Activated T-helper 2 cell treated with anti-CD3 and anti-CD28 coated beads, Interferon-gamma antibody, Interleukin-2, Interleukin-4, amounts not matched to agents 10 μg/mL and 5 μg/mL and 100 μg/mL, durations not matched to agents 14 hours and 24 hours and 36 hours (primary cell): ENCODE data around the gene TSFM. TPM values are rescaled to one million over a fixed set of nuclear protein-coding genes. Genes with fewer than 3 reads are reported as not detected.
"Not testable (repeated sequence)": the region's sequence is repeated elsewhere in the genome, so short reads cannot be mapped to it uniquely, and the experiment has no call there.

Experiments
- DNase-seq: peaks from one replicate; pipeline ENCODE4 v3.0.0; 2021; ENCODE audit warnings: low spot score
- H3K27ac Mint-ChIP-seq: one replicate; pipeline ENCODE4 v1.8.0; 2021; ENCODE audit warnings: mixed read lengths
- H3K27me3 Mint-ChIP-seq: one replicate; pipeline ENCODE4 v1.8.0; 2021; ENCODE audit warnings: low read depth, mixed read lengths
- H3K36me3 Mint-ChIP-seq: one replicate; pipeline ENCODE4 v1.8.0; 2021; ENCODE audit warnings: low read depth, mixed read lengths
- H3K4me1 Mint-ChIP-seq: one replicate; pipeline ENCODE4 v1.8.0; 2021; ENCODE audit warnings: low read depth, mixed read lengths
- H3K4me3 Mint-ChIP-seq: one replicate; pipeline ENCODE4 v1.8.0; 2021; ENCODE audit warnings: low read depth, mild to moderate bottlenecking, moderate library complexity, mixed read lengths
- H3K9me3 Mint-ChIP-seq: one replicate; pipeline ENCODE4 v1.8.0; 2021; ENCODE audit warnings: mixed read lengths
- intact Hi-C: fragments of 100-400 bp; cut with micrococcal nuclease; formaldehyde crosslinking; loops from one replicate; pipeline ENCODE4 v1.15.1; 2023
- total RNA-seq: library from RNA; stranded (reverse); gene quantifications from 2 replicates; pipeline ENCODE4 v1.2.3, GENCODE V29; 2022

The TSFM gene
- total RNA-seq, 1 donor from 2014 or later = 52.7 TPM

- Mint-ChIP-seq H3K4me3 (peak overlapping the region; percentile 97), H3K4me1 (peaks cover 16% of the 10 kb centered on the region), H3K36me3 (peaks cover 39% of the 10 kb centered on the region), H3K27me3 (peaks cover 5% of the 10 kb centered on the region), H3K9me3 (no peaks in the 10 kb centered on the region), H3K27ac (peak overlapping the region; percentile 70)
- intact Hi-C loops = no loop called here
- no peak for DNase-seq
Measured at GRCh38 chr12:57770734-57771133, 11.9 kb upstream of the TSFM start.

GRCh38 chr12:57771236-57771872 lies 11.2 kb upstream of the TSFM start:
- intact Hi-C loops = no loop called here
- peak overlapping the region; percentile 97 for H3K4me3 Mint-ChIP-seq
- peaks cover 3% of the 10 kb centered on the region for H3K27me3 Mint-ChIP-seq
- DNase-seq = peak; percentile 85
- H3K4me1 Mint-ChIP-seq = peaks cover 15% of the 10 kb centered on the region
- no peaks in the 10 kb centered on the region for H3K9me3 Mint-ChIP-seq
- H3K36me3 Mint-ChIP-seq = peaks cover 43% of the 10 kb centered on the region
- H3K27ac Mint-ChIP-seq = peak overlapping the region; percentile 99

GRCh38 chr12:57771873-57772428 lies 10.6 kb upstream of the TSFM start, which contains the start of gene METTL1:
Gene METTL1 (minus strand): TSS chr12:57772105. CDS start chr12:57772083, 22 bp downstream.
- no peaks in the 10 kb centered on the region for H3K27me3 Mint-ChIP-seq
- peak; percentile 90 for DNase-seq
- peak within 1 kb of the TSS; percentile 99 for H3K27ac Mint-ChIP-seq
- intact Hi-C loops = loop anchor here (1.0 to 2.0 kb wide), 3 partner anchors 10 to 127 kb away; partner anchors contain the start of genes CDK4 and TSFM
- H3K4me1 Mint-ChIP-seq = peaks cover 11% of the 10 kb centered on the region
- peak within 1 kb of the TSS; percentile 97 for H3K4me3 Mint-ChIP-seq
- H3K36me3 Mint-ChIP-seq = peaks cover 43% of the 10 kb centered on the region
- H3K9me3 Mint-ChIP-seq = no peaks in the 10 kb centered on the region

GRCh38 chr12:57772429-57773322 lies 9.9 kb upstream of the TSFM start, which contains the start of gene EEF1AKMT3:
Gene EEF1AKMT3 (plus strand): TSS chr12:57772614. CDS start chr12:57772725, 111 bp downstream.
- intact Hi-C loops = loop anchor here (1.0 to 2.0 kb wide), 3 partner anchors 10 to 126 kb away; partner anchors contain the start of genes CDK4 and TSFM
- Mint-ChIP-seq H3K4me3 (peak within 1 kb of the TSS; percentile 97), H3K27me3 (no peaks in the 10 kb centered on the region), H3K4me1 (peaks cover 11% of the 10 kb centered on the region), H3K9me3 (no peaks in the 10 kb centered on the region), H3K36me3 (peaks cover 46% of the 10 kb centered on the region), H3K27ac (peak within 1 kb of the TSS; percentile 99)
- DNase-seq = peak; percentile 31

- DNase-seq, H3K9me3 Mint-ChIP-seq, intact Hi-C loops, H3K27ac Mint-ChIP-seq, H3K27me3 Mint-ChIP-seq, H3K4me3 Mint-ChIP-seq: not testable (repeated sequence)
- H3K36me3 Mint-ChIP-seq = peaks cover 28% of the 10 kb centered on the region
- peaks cover 11% of the 10 kb centered on the region for H3K4me1 Mint-ChIP-seq
Measured at GRCh38 chr12:57774634-57775033, 8.0 kb upstream of the TSFM start.

- H3K4me3 Mint-ChIP-seq = no peak overlapping the region
- peaks cover 11% of the 10 kb centered on the region for H3K4me1 Mint-ChIP-seq
- intact Hi-C loops = no loop called here
- H3K9me3 Mint-ChIP-seq = no peaks in the 10 kb centered on the region
- no peak overlapping the region for H3K27ac Mint-ChIP-seq
- H3K27me3 Mint-ChIP-seq = no peaks in the 10 kb centered on the region
- peaks cover 24% of the 10 kb centered on the region for H3K36me3 Mint-ChIP-seq
- DNase-seq = no peak
Measured at GRCh38 chr12:57775044-57775443, 7.5 kb upstream of the TSFM start.

GRCh38 chr12:57775563-57776246 lies 6.9 kb upstream of the TSFM start:
- intact Hi-C loops = no loop called here
- peaks cover 18% of the 10 kb centered on the region for H3K36me3 Mint-ChIP-seq

GRCh38 chr12:57776247-57776587 lies 6.4 kb upstream of the TSFM start:
- peaks cover 10% of the 10 kb centered on the region for H3K4me1 Mint-ChIP-seq
- H3K27me3 Mint-ChIP-seq = no peaks in the 10 kb centered on the region
- H3K27ac Mint-ChIP-seq = no peak overlapping the region
- H3K9me3 Mint-ChIP-seq = no peaks in the 10 kb centered on the region
- H3K4me3 Mint-ChIP-seq = no peak overlapping the region
- DNase-seq = no peak
- intact Hi-C loops = no loop called here
- peaks cover 14% of the 10 kb centered on the region for H3K36me3 Mint-ChIP-seq

More at GRCh38 chr12:57775563-57776246, 6.9 kb upstream of the TSFM start:
- H3K27me3 Mint-ChIP-seq = no peaks in the 10 kb centered on the region
- H3K27ac Mint-ChIP-seq = no peak overlapping the region
- no peak for DNase-seq
- peaks cover 8% of the 10 kb centered on the region for H3K4me1 Mint-ChIP-seq
- H3K9me3 Mint-ChIP-seq = no peaks in the 10 kb centered on the region
- no peak overlapping the region for H3K4me3 Mint-ChIP-seq

- Mint-ChIP-seq H3K9me3 (no peaks in the 10 kb centered on the region), H3K4me3 (no peak overlapping the region), H3K4me1 (peaks cover 21% of the 10 kb centered on the region), H3K27ac (no peak overlapping the region), H3K36me3 (peaks cover 8% of the 10 kb centered on the region), H3K27me3 (no peaks in the 10 kb centered on the region)
- intact Hi-C loops = no loop called here
- DNase-seq = no peak
Measured at GRCh38 chr12:57777367-57777766, 5.2 kb upstream of the TSFM start.

GRCh38 chr12:57777911-57778310 lies 4.7 kb upstream of the TSFM start:
- Mint-ChIP-seq H3K36me3 (peaks cover 10% of the 10 kb centered on the region), H3K4me1 (peaks cover 21% of the 10 kb centered on the region), H3K27ac (no peak overlapping the region), H3K4me3 (no peak overlapping the region), H3K27me3 (no peaks in the 10 kb centered on the region), H3K9me3 (no peaks in the 10 kb centered on the region)
- intact Hi-C loops = no loop called here
- no peak for DNase-seq

GRCh38 chr12:57779736-57780135 lies 2.9 kb upstream of the TSFM start:
- Mint-ChIP-seq H3K27ac (no peak overlapping the region), H3K4me3 (no peak overlapping the region), H3K9me3 (no peaks in the 10 kb centered on the region), H3K36me3 (peaks cover 16% of the 10 kb centered on the region), H3K4me1 (peaks cover 25% of the 10 kb centered on the region), H3K27me3 (no peaks in the 10 kb centered on the region)
- intact Hi-C loops = loop anchor here (5.0 kb wide), 1 partner anchor 68 kb away; the partner anchor contains the start of gene CTDSP2
- DNase-seq = no peak

- intact Hi-C loops = loop anchor here (5.0 kb wide), 1 partner anchor 67 kb away; the partner anchor contains the start of gene CTDSP2
- Mint-ChIP-seq H3K27ac (no peak overlapping the region), H3K4me3 (no peak overlapping the region)
Measured at GRCh38 chr12:57780284-57780897, 2.2 kb upstream of the TSFM start.

More at GRCh38 chr12:57780284-57780897, 2.2 kb upstream of the TSFM start:
- H3K9me3 Mint-ChIP-seq = no peaks in the 10 kb centered on the region
- H3K36me3 Mint-ChIP-seq = peaks cover 18% of the 10 kb centered on the region
- no peak for DNase-seq
- no peaks in the 10 kb centered on the region for H3K27me3 Mint-ChIP-seq
- peaks cover 25% of the 10 kb centered on the region for H3K4me1 Mint-ChIP-seq
